ENCODE data around the gene TMX1.

The TMX1 gene

GRCh38 chr14:51244591-51244990 lies 4.5 kb downstream of the TMX1 start:
- DNase-seq: no peak

GRCh38 chr14:51246032-51246431 lies 6.0 kb downstream of the TMX1 start:
- DNase-seq: no peak

- DNase-seq: no peak
Measured at GRCh38 chr14:51248016-51248987, 8.3 kb downstream of the TMX1 start.

- no peak for DNase-seq
Measured at GRCh38 chr14:51251486-51251885, 11.4 kb downstream of the TMX1 start.

- no peak for DNase-seq
Measured at GRCh38 chr14:51253880-51254279, 13.8 kb downstream of the TMX1 start.

- DNase-seq: no peak
Measured at GRCh38 chr14:51258280-51258679, 18.2 kb downstream of the TMX1 start.

- no peak for DNase-seq
Measured at GRCh38 chr14:51258788-51259187, 18.7 kb downstream of the TMX1 start.

- DNase-seq: no peak
Measured at GRCh38 chr14:51260225-51260624, 20.2 kb downstream of the TMX1 start.

- no peak for DNase-seq
Measured at GRCh38 chr14:51261151-51261550, 21.1 kb downstream of the TMX1 start.

GRCh38 chr14:51262868-51263267 lies 22.8 kb downstream of the TMX1 start:
- DNase-seq: no peak

GRCh38 chr14:51269634-51270033 lies 29.6 kb downstream of the TMX1 start:
- no peak for DNase-seq

GRCh38 chr14:51276605-51277004 lies 36.6 kb downstream of the TMX1 start:
- no peak for DNase-seq

GRCh38 chr14:51277753-51278415 lies 37.8 kb downstream of the TMX1 start:
- DNase-seq: no peak

GRCh38 chr14:51282517-51282916 lies 42.5 kb downstream of the TMX1 start:
- no peak for DNase-seq

GRCh38 chr14:51283402-51284085 lies 43.5 kb downstream of the TMX1 start:
- peak; percentile 55 for DNase-seq

GRCh38 chr14:51284241-51284640 lies 44.2 kb downstream of the TMX1 start:
- no peak for DNase-seq

- DNase-seq: no peak
Measured at GRCh38 chr14:51285120-51285519, 45.1 kb downstream of the TMX1 start.

GRCh38 chr14:51289169-51289568 lies 49.1 kb downstream of the TMX1 start:
- no peak for DNase-seq

- DNase-seq: no peak
Measured at GRCh38 chr14:51290132-51290531, 50.1 kb downstream of the TMX1 start.

GRCh38 chr14:51291016-51291415 lies 51.0 kb downstream of the TMX1 start:
- no peak for DNase-seq

GRCh38 chr14:51293149-51293911 lies 53.3 kb downstream of the TMX1 start:
- no peak for DNase-seq

GRCh38 chr14:51293912-51294389 lies 53.9 kb downstream of the TMX1 start:
- no peak for DNase-seq
